NCI-H748 (cell line): ENCODE data around the gene CSF2RB.

Experiments
- DNase-seq: peaks from one replicate; lab custom pipeline; 2025; ENCODE audit not compliant: unreplicated experiment; lab: John Stamatoyannopoulos, UW

Gene CSF2RB

DNA sequence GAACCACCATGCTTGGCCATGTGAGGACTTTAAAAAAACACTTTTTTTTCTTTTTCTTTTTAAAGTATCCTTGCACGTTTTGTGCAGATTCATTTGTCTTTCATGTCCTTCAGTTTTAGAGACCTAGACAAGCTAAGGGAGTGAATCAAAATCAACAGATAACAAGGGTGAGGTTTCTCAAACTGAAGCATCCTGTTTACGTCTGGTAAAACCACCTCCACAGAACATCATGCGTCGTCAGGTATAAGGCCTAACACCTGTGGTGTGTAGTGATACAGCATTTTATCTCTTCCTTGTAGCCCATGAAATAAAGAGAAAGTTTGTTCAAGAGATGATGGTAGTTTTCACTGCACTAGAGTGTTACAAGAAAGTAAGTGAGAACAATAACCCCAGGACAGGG, 26.3 kb upstream of the CSF2RB start:
- no peak for DNase-seq

DNA sequence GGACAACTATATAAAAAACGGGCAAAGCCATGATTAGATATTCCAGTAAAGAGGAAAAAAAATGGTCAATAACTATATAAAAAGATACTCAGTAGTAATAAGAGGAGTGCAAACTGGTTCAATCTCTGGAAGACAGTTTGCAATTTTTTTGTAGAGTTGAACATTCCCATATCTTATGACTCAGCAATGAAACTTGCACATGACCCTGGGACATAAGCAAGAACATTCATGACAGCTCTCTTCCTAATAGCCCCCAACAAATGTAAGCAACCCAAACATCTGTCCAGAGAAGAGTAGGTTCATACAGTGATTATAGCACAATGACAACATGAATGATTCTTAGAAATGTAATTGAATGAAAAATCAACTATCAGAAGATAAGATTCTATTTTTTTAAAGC, 21.8 kb upstream of the CSF2RB start:
- DNase-seq, result no peak

DNA sequence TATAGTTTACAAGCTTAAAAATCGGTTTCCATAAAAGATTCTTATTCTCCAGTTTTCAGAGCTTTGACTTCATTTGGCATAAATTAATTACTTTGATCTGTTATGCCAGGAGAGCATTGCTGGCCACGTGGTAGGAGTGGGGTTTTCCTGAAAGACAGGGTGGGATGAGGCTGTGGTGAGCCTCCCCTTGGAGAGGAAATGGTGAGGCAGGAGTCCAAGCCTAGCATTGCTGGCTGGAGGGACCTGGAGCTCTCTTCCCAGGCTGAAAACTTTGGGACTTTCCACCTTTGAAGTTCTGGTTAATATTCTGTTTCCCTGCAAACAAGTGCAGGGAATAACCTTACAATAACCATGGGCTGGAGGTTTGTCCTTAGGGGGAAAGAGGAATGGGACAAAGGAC, 21.1 kb upstream of the CSF2RB start:
- DNase-seq, result no peak

DNA sequence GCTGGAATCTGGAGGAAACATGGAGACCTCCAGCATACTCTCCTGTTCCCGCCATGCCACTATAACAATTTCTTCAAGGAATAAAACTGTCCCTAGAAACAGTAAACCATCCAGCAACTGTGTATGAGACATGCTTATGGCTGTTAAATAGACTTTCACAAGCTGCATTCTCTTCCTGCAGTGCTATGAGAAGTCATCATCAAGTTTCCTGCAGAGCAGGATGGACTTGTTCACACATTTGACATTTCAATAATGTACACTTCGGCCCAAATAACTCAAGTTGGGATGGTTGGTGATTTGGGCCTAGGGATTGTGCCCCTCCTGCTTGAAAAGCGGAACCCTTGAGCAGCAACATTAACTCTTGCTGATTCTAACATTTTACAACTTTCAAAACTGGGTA, 20.2 kb upstream of the CSF2RB start:
- no peak for DNase-seq

DNA sequence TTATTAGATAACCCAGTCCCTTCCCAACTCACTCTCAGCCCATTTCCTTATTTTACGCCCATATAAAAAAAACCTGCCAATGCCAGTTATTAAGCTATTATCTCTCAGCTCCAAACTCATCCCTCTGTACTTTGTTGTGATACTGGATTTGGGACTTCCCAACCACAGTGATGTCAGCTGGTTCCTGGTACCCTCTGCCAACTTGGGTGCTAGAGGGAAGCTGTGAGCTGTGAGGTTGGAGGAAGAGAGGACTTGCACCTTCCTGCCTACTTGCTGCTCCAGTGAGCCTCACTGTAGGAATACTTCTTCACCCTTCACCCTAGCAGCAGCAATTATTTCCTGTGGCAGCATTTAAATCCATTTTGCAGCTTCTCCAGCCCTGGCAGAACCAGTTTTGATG, 19.2 kb upstream of the CSF2RB start:
- DNase-seq, result no peak

DNA sequence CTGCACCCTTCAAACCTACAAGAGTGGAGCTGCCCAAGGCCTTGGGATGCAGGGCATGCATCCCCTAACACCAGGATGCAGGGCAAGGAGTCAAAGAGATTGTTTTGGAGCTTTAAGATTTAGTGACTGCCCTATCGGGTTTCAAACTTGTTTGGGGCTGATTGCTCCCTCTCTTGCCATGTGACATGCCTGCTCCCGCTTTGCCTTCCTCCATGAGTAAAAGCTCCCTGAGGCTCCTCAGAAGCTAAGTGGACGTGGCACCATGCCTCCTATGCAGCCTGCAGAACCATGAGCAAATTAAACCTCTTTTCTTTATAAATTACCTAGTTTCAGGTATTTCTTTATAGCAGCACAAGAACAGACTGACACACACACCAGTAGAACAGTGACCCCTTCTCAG, 15.8 kb upstream of the CSF2RB start:
- no peak for DNase-seq

DNA sequence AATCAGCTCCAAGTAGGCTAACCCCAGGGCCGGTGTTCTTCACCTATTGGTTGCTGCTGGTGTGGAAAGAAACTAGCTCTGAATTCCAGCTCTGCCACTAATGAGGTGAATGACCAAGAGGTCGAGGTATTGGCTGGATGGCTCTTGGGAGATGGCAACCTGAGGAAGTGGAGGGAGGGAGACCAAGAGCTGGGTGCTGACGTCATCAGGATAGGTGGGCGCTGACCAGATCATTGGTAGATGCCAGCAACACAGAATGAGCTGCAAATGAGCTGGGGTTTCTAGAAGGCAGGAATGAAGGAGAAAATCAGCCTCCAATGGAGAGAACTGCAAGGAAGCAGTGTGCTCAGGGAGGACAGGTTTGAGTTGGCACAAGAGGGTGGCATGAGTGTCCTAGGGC, 14.7 kb upstream of the CSF2RB start:
- DNase-seq, result no peak

DNA sequence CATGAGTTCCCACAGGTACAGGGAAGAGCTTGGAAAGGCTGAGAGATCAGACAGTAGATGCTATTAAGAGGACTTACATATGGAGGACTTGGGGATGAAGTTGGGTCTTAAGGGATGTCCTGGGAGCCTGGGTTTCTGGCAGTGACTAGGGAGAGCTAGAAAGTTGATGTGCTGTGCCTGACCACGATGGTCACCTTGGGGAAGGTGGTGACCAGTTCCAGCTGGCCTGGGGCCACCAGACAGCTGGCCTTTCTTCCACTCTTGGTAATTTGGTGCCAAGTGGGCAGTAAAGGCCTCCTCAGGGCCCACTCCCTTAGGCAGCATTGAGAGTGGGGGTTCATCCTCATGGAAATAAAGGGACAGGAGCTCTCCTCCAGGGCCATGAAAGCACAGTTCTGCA, 13.9 kb upstream of the CSF2RB start:
- no peak for DNase-seq

DNA sequence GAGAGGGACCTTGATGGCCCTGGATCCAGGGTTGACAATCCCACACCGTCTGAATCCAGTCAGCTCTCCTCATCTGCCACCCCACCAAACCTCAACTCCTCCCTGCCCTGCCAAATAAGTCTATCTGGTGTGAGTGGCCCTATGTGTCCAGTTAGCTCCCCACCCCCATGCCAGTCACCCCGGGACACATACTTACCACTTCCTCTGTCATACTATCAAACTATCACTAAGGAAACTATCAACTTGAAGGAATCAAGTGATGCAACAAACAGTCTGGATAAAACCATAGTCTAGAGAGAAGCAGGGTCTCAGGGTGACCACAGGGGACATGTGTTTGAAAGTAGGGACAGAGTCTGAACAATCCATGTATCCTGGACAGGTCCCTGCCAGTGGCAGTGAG, 13.2 kb upstream of the CSF2RB start:
- no peak for DNase-seq

DNA sequence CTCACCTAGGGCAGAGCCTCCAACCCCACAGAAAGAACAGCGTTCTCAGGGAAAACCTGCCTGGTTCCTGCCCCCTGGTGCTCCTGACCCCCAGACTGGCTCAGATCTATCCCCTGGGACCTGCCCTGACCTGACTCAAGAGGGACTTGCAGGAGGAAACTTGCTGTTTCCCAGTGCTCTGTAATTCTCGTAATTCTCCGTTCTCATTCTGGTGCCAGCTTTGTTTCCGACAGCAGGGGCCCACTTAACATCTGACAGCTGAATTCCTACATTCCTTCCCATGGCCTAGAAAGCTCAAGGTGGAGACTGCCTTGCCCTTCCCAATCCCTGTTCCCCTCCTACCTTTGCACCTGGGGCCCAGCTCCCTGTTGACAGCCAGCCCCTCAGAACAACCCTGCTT, 12.5 kb upstream of the CSF2RB start:
- no peak for DNase-seq

DNA sequence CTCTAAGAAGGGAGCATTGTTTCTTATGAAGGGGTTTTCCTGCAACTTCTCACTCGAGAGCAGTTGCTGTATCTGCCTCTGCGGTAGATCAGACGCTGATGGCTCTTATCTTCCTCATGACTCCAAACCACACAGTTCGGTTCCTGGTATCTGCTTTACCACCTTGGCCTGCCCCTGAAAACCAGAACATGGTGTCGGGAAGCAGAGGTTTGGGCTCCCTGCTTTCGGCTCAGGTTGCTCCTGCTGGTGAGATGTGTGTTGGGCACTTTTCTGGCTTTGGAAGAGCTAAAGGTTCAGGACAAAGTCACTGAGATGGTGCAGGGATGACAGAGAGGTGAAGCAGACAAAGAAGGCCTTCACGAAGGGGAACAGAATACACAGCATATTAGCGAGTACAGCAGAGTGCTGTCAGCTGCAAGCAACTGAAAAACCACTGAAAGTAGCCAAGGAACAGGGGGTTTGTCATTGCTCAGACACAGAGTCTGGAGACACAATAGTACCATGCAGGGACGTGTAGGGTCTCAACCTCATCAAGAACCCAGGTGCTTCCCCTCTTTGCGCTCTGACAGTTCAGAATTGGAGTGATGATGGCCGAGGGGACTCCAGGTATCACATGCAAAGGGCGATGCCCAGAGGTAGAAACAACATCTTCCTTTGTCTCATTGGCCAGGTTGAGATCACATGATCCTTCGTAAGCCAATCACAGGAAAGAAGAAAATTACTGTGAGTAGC, 11.9 kb upstream of the CSF2RB start:
- no peak for DNase-seq

DNA sequence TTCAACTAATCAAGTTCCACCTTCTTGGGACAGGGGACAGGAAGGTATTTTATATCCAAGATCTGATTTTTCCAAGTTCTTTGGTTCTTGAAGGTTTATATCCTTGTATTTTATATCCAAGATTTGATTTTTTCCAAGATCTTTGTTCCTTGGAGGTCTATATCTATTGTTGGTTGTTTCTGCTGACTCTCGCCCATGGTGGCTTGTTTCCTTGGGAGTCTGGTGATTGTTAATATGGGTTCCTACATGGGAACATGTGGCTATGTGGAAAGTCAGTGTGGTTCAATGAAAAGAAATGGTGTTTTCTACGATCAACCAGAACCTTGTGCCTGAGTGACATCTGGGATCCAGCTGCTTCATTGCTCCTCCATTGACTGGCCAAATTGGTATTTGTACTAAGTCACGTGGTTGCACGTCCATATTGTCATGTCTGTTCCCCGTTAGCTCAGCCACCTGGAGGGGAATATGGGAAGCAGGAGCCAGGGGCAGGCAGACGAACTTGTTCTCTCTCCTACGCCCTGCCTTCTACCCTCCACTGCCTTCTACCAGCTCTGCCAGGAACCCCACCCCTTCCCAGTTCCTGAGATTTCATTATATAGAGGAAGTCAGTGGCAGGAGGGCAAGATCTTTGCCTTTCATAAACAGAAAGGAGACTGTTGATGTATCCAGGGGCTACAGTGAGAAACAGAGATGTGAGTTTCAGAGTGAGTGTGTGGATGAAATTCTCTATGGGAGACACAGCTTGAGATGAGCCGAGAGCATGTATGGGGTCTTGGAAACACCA, 11.1 kb upstream of the CSF2RB start:
- DNase-seq, result no peak

DNA sequence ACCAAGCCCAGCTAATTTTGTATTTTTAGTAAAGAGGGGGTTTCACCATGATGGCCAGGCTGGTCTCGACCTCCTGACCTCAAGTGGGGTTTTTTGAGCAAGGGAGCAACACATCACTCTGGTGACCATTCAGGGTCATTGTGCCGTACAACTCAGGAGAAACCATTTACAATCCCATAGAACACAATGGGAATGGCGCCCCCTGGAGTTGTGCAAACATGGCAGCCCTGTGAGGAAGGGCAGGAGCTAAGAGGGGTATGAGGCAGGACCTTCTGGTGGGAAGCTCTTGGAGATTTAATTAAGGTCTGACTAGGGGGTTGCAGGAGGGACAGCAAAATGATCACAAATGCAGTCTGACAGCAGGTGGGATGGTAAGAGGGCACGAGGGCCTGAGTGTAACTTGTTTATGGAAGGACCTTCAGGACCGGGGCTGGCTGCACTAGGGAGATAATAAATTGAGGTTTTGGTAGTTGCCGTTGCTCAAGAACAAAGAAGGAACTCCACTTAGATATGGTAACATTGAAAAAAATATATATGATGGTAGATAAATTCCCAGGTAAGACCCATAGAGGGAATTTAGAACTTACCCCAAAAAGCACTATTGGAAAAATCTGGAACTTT, 9.1 kb upstream of the CSF2RB start:
- DNase-seq, result no peak

DNA sequence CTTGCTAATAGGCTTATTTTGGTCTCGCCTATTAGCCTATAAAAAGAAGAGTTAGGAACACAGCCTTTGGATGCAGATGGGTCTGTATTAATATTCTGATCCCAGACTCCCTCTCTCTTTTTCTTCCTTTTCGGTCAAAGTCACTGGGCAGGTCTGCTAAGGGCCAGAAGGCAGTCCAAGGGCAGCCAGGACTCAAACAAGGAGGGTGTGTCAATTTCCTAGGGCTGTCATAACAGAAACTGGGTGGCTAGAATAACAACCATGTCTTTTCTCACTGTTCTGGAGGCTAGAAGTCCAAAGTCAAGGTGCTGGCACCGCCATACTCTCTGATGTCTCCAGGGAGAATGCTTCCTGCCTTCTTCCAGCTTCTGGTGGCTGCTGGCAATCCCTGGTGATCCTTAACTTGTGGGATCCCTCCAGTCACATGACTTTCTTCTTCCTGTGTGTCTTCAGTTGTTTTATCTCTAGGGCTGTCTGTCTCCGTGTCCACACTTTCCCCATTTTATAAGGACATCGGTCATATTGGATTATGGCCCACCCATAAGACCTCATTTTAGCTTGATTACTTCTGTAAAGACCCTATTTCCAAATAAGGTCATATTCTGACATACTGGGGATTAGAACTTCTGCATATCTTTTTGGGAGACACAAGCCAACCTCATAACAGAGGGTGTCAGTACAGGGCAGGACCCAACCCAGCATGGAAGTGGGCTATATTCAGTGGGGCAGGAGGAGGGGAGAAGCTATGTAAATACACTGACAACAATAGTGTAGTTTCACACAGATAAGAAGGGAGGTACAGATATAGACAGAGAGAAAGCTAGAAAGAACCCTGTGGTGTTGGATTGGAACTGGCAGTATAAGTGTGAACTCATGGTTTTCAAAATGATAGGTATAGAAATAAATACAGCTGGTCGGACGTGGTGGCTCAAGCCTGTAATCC, 5.9 kb upstream of the CSF2RB start:
- no peak for DNase-seq

DNA sequence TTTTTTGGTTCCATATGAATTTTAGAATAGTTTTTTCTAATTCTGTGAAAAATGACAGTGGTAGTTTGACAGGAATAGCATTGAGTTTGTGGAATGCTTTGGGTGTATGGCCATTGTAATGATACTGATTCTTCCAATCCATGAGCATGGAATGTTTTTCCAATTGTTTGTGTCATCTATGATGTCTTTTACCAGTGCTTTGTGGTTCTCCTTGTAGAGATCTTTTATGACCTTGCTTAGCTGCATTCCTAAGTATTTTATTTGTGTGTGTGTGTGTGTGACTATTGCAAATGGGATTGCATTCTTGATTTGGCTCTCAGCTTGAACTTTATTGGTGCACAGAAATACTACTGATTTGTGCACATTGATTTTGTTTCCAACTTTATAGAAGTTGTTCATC, 3.0 kb upstream of the CSF2RB start:
- DNase-seq, result no peak

DNA sequence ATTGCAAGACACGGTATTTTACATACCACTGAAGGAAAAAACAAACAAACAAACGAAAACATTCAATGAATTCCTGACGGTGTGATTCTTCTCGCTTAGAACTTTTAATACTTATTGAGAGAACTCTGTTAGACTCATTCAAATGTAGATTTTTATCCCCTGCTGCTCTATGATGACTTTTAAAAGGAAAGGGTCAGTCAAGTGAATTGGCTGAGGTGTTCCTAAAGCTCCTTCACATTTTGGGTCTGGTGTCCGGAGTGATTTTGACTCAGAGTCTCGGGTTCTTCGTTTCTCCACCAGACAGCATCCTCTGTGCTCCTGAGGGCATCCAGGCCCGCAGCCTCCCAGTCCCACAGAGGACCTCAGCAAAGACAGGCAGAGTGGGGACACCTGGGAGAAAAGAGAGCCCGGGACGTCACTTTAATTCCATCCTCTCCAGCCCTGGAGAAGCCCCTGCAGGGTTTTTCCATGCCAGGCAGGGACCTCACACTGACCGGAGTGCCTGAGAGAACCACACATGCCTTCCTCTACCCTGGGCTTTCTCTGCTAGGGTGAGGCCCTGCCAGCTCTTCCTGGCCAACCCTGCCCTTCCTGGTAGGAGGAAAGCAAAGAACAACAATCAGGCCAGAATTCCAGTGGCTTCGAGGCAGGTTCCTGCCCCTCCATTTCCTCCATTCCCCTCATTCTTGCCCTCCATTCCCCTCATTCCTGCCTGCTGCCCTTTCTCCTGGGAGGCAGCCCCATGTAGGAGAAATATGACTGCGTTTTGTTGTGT, 1.4 kb upstream of the CSF2RB start:
- DNase-seq, result no peak

DNA sequence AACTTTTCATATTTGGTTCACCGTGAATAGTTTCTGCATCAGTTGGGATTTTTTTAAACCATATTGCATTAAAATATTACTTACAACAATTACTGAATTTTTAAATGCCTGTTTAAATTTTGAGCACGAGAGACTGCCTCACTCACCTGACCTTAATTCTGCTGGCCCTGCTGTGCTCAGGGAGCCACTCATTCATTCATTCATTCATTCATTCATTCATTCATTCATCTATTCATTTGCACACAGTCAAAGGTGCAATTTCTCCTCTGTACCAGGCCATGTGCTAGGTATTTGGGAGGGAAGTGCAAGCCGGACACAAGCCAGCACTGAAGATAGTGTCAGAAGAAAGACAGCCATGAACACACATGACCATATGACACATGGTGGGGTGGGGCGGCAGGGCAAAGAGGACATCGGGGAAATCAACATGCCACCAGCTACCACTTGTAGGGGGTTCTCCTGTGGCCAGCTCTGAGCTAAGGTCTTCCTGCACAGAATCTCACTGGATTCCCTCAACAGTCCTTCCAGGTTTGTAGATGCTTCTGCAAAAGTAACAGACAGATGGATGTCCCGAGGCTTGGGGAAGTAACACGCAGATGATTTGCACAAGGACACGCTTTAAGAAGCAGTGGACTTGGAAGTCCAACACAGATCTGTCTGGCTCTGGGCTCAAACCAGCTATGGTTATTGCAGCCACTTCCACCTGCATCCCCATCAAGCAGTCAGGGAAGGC, 568 bp upstream of the CSF2RB start:
- no peak for DNase-seq

DNA sequence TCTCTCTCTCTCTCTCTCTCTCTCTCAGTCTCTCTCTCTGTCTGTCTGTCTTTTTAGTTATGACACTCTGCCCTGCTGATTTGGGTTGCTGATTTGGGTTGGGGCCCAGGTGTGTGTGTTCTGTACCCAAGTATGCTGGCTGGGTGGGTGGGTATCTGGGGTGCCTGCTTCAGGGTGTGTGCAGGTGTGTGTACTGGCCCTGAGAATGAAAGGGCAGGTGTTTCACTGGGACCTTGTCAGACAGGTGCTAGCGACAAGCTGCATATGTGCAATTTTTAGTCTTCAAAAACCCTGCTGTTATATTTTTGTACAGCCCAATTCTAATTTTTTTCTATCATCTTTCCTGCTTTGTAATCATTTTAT, 943 bp downstream of the CSF2RB start:
- DNase-seq, result no peak

DNA sequence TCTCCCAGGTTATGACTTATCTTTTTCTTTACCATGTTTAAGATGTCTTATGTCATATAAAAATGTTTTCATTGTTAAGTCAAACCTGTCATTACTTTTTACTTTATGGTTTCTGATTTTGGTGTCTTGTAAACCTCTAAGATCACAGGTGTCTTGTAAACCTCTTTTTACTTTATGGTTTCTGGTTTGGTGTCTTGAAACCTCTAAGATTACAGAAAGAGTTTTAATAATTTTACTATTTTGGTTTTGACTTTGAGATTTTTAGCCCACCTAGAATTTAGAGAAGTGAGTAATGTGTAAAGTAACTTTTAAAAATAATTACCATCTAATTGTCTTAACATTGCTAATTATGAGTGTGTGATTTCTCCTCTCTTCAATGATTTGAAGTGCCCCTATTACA, 2.6 kb downstream of the CSF2RB start:
- DNase-seq, result no peak
